Activated T-cell treated with anti-CD3 and anti-CD28 coated beads, Interleukin-2, amount 50 U/mL, for 48 hours (primary cell): ENCODE measurements around the gene SCO1.
"Not testable (repeated sequence)": the region's sequence is repeated elsewhere in the genome, so short reads cannot be mapped to it uniquely, and the experiment has no call there.

ENCODE experiments used
- DNase-seq, 2 experiments: peaks; one replicate each; pipeline ENCODE4 v3.0.0-alpha.2; 2020

The SCO1 gene

GRCh38 chr17:10697092-10698081, at the start of gene SCO1, which contains the start of gene ADPRM:
Gene SCO1 (minus strand): TSS chr17:10697533. CDS start chr17:10697507, 26 bp downstream.
Gene ADPRM (plus strand): TSS chr17:10697594. CDS start chr17:10704927, 7,333 bp downstream.
- peak; percentile 92 to 93 for DNase-seq

- no peak for DNase-seq
Measured at GRCh38 chr17:10745231-10745630, 47.9 kb upstream of the SCO1 start.

- DNase-seq: no peak
Measured at GRCh38 chr17:10744501-10745000, 47.2 kb upstream of the SCO1 start.

- no peak for DNase-seq
Measured at GRCh38 chr17:10743316-10744009, 46.1 kb upstream of the SCO1 start.

GRCh38 chr17:10742431-10742830, 45.1 kb upstream of the SCO1 start:
- DNase-seq: no peak

- no peak for DNase-seq
Measured at GRCh38 chr17:10741416-10742135, 44.2 kb upstream of the SCO1 start.

GRCh38 chr17:10739386-10739785, 42.1 kb upstream of the SCO1 start:
- DNase-seq: no peak

GRCh38 chr17:10738521-10739258, 41.4 kb upstream of the SCO1 start:
- no peak for DNase-seq

GRCh38 chr17:10737736-10738135, 40.4 kb upstream of the SCO1 start:
- DNase-seq: no peak

- peak; percentile 44 to 48 for DNase-seq
Measured at GRCh38 chr17:10737168-10737622, 39.9 kb upstream of the SCO1 start.

GRCh38 chr17:10735821-10736220, 38.5 kb upstream of the SCO1 start:
- no peak for DNase-seq

- DNase-seq: no peak
Measured at GRCh38 chr17:10735251-10735650, 37.9 kb upstream of the SCO1 start.

GRCh38 chr17:10733666-10734065, 36.3 kb upstream of the SCO1 start:
- DNase-seq: no peak

GRCh38 chr17:10732121-10732520, 34.8 kb upstream of the SCO1 start:
- DNase-seq: not testable (repeated sequence)

- DNase-seq: no peak
Measured at GRCh38 chr17:10731408-10731879, 34.1 kb upstream of the SCO1 start.

- peak; percentile 42 to 54 for DNase-seq
Measured at GRCh38 chr17:10730247-10730646, 32.9 kb upstream of the SCO1 start.

GRCh38 chr17:10729334-10730193, 32.2 kb upstream of the SCO1 start, which contains the start of gene TMEM220:
Gene TMEM220 (minus strand): TSS chr17:10730023. CDS start chr17:10729851, 172 bp downstream.
- DNase-seq: peak; percentile 63 to 69

GRCh38 chr17:10728331-10728892, 31.1 kb upstream of the SCO1 start:
- DNase-seq: no peak

GRCh38 chr17:10727192-10727591, 29.9 kb upstream of the SCO1 start:
- peak; percentile 31 to 39 for DNase-seq

- no peak for DNase-seq
Measured at GRCh38 chr17:10726196-10726595, 28.9 kb upstream of the SCO1 start.
